Endothelial cell of umbilical vein (primary cell): ENCODE results near the gene DYNC2H1. TPM values are rescaled to one million over a fixed set of nuclear protein-coding genes. Genes with fewer than 3 reads are reported as not detected.

Source experiments
- BruUV-seq: library from RNA; stranded (reverse); fragments of 400-500 nt; replicated peaks from 2 replicates; lab custom pipeline; 2021; lab: Mats Ljungman, UMichigan
- CTCF ChIA-PET: fragments of 300-600, 350-600 bp; sonication (Branson Sonifier 250); formaldehyde crosslinking; loops from one replicate; lab custom pipeline; 2021; ENCODE audit warnings: antibody characterized with exemption, inconsistent platforms; lab: Charles Lee
- POLR2A ChIA-PET: fragments of 300-600, 350-600 bp; sonication (Branson Sonifier 250); formaldehyde crosslinking; loops from one replicate; lab custom pipeline; 2021; ENCODE audit warnings: antibody characterized with exemption, inconsistent platforms; lab: Charles Lee
- DNase-seq: peaks from one replicate; pipeline ENCODE4 v3.0.0-alpha.2; 2011; ENCODE audit warnings: low read depth, low spot score
- FAIRE-seq: peaks from 2 replicates; lab custom pipeline; 2011; peaks lifted over from hg19 to GRCh38; lab: Jason Lieb, UNC
- H2AFZ ChIP-seq: 2 replicates; pipeline ENCODE4 v1.6.0; 2012; ENCODE audit warnings: low read depth, low read length, control low read depth, inconsistent platforms
- H3K27ac ChIP-seq: 2 replicates; pipeline ENCODE4 v1.5.1; 2011; ENCODE audit warnings: low read depth, mild to moderate bottlenecking, control low read depth, low read length, moderate library complexity; ENCODE audit not compliant: insufficient read depth
- H3K27me3 ChIP-seq, 2 experiments: 2 replicates each; pipeline versions ENCODE4 v1.6.0 to v1.6.1; 2011; ENCODE audit warnings: low read length in 2 of 2, mixed read lengths in 1 of 2; ENCODE audit not compliant: control insufficient read depth in 2 of 2, insufficient read depth in 2 of 2
- H3K36me3 ChIP-seq, 2 experiments: 2 replicates in 1 of 2; 3 replicates in 1 of 2; pipeline ENCODE4 v1.5.1; 2011; ENCODE audit warnings: low read length in 2 of 2, mild to moderate bottlenecking in 1 of 2, moderate library complexity in 1 of 2; ENCODE audit not compliant: control insufficient read depth in 2 of 2, insufficient read depth in 2 of 2; ENCODE audit errors: extremely low read depth in 1 of 2
- H3K4me1 ChIP-seq: 3 replicates; pipeline ENCODE4 v1.5.1; 2011; ENCODE audit warnings: mild to moderate bottlenecking, low read length; ENCODE audit not compliant: control insufficient read depth, insufficient read depth; ENCODE audit errors: extremely low read depth
- H3K4me2 ChIP-seq: 2 replicates; pipeline ENCODE4 v1.6.1; 2011; ENCODE audit warnings: low read length, control low read depth, mixed read lengths; ENCODE audit not compliant: insufficient read depth
- H3K4me3 ChIP-seq, 3 experiments: fragments of 200-600 bp in 1 of 3; sonication (generic), shearing (Covaris generic) in 1 of 3; replicated peaks in 1 of 3; 2 replicates each; pipeline ENCODE4 v1.5.1; 2011 to 2016; ENCODE audit warnings: control low read depth in 3 of 3, low read length in 3 of 3, mild to moderate bottlenecking in 2 of 3, inconsistent platforms in 1 of 3, low read depth in 1 of 3, moderate library complexity in 1 of 3; ENCODE audit not compliant: insufficient read depth in 1 of 3
- H3K79me2 ChIP-seq: 2 replicates; pipeline ENCODE4 v1.6.0; 2012; ENCODE audit warnings: low read length, inconsistent platforms; ENCODE audit not compliant: control insufficient read depth, insufficient read depth
- H3K9ac ChIP-seq: replicated peaks from 2 replicates; pipeline ENCODE3; 2011; ENCODE audit warnings: low read length, control low read depth; ENCODE audit not compliant: insufficient read depth; ENCODE audit errors: extremely low read depth
- H3K9me1 ChIP-seq: replicated peaks from 3 replicates; pipeline ENCODE4 v1.6.0; 2011; ENCODE audit warnings: mild to moderate bottlenecking, low read length; ENCODE audit not compliant: control insufficient read depth, insufficient read depth; ENCODE audit errors: extremely low read depth
- H3K9me3 ChIP-seq: replicated peaks from 2 replicates; pipeline ENCODE4 v1.5.1; 2012; ENCODE audit warnings: low read length, inconsistent platforms; ENCODE audit not compliant: control insufficient read depth, insufficient read depth
- H4K20me1 ChIP-seq: replicated peaks from 2 replicates; pipeline ENCODE3; 2011; ENCODE audit warnings: mild to moderate bottlenecking, low read length; ENCODE audit not compliant: control insufficient read depth, insufficient read depth; ENCODE audit errors: extremely low read depth
- EZH2 ChIP-seq: IDR thresholded peaks from 2 replicates; pipeline ENCODE4 v1.6.1; 2012; ENCODE audit warnings: borderline replicate concordance, low read depth, mild to moderate bottlenecking, moderate library complexity, low read length, inconsistent platforms; ENCODE audit not compliant: severe bottlenecking
- FOS ChIP-seq: IDR thresholded peaks from 2 replicates; pipeline ENCODE4 v1.6.1; 2011; ENCODE audit warnings: mild to moderate bottlenecking, low read length, moderate library complexity, borderline replicate concordance; ENCODE audit not compliant: insufficient read depth
- GATA2 ChIP-seq: IDR thresholded peaks from 2 replicates; pipeline ENCODE4 v1.7.0; 2011; ENCODE audit warnings: low read depth, mild to moderate bottlenecking, moderate library complexity, mixed read lengths, low read length; ENCODE audit not compliant: insufficient read length, insufficient read depth
- JUN ChIP-seq: IDR thresholded peaks from 2 replicates; pipeline ENCODE4 v1.6.1; 2011; ENCODE audit warnings: borderline replicate concordance, low read depth; ENCODE audit not compliant: insufficient read length, insufficient read depth
- MAX ChIP-seq: IDR thresholded peaks from 2 replicates; pipeline ENCODE4 v1.6.1; 2011; ENCODE audit not compliant: insufficient read depth, insufficient read length
- MYC ChIP-seq: IDR thresholded peaks from one replicate; pipeline ENCODE4 v1.6.1; 2011; ENCODE audit warnings: mild to moderate bottlenecking, low read depth, low read length
- POLR2A ChIP-seq: IDR thresholded peaks from 2 replicates; pipeline ENCODE4 v1.6.1; 2012; ENCODE audit warnings: low read depth, mild to moderate bottlenecking, control low read depth, low read length
- POLR2AphosphoS5 ChIP-seq: IDR thresholded peaks from 2 replicates; pipeline ENCODE4 v1.6.1; 2012; ENCODE audit warnings: low read depth, mild to moderate bottlenecking, control low read depth, low read length, moderate library complexity; ENCODE audit not compliant: insufficient read depth
- dilution Hi-C: fragments of 300-500 bp; cut with MboI; formaldehyde crosslinking; loops from one replicate; pipeline ENCODE4 v1.15.0; 2019; ENCODE audit warnings: low sequenced_read_pairs; ENCODE audit not compliant: extremely low pct_ligation_motif_present
- intact Hi-C: fragments of 100-400 bp; cut with micrococcal nuclease; formaldehyde crosslinking; loops from one replicate; pipeline ENCODE4 v1.10.0; 2022
- polyA plus RNA-seq, 4 experiments: library from polyadenylated mRNA; depleted of rRNA in 3 of 4; stranded (reverse) in 3 of 4; unstranded in 1 of 4; fragments of >200 nt; gene quantifications; 2 replicates each; pipeline versions ENCODE4 v1.2.1 to v1.2.3, GENCODE V29; 2011 to 2012; ENCODE audit warnings: missing spikeins in 1 of 4
- total RNA-seq: library from RNA; stranded (reverse); gene quantifications from 2 replicates; pipeline ENCODE4 v1.2.3, GENCODE V29; 2021
- TF ChIP-seq, protein P1 (sequence below), 2 donors: IDR thresholded peaks; 1 replicate in 1 of 2; 2 replicates in 1 of 2; pipeline ENCODE4 v1.5.1; 2011; ENCODE audit warnings: low read length in 2 of 2, mild to moderate bottlenecking in 2 of 2, moderate library complexity in 2 of 2, control low read depth in 1 of 2, inconsistent platforms in 1 of 2, low read depth in 1 of 2; ENCODE audit not compliant: insufficient read depth in 1 of 2; ENCODE audit errors: extremely low read depth in 1 of 2

DYNC2H1 gene
- total and polyA plus RNA-seq, 2 donors (not counting 3 experiments of a cell fraction or from before 2014, with no cell fraction given) = 1.9 to 4.2 TPM

- peaks cover 54% of the 10 kb centered on the region for H3K79me2 ChIP-seq
- H3K4me2 ChIP-seq = peak overlapping the region; percentile 79
- DNase-seq (peak; percentile 34), FAIRE-seq (no peak)
- peaks cover 26% of the 10 kb centered on the region for H3K4me1 ChIP-seq
- peak overlapping the region; percentile 82 for H3K9ac ChIP-seq
- no peaks in the 10 kb centered on the region for H4K20me1 ChIP-seq
- peak overlapping the region; percentile 64 to 94 (median 73) for H3K4me3 ChIP-seq
- dilution Hi-C loops = no loop called here
- H3K9me1 ChIP-seq = no peaks in the 10 kb centered on the region
- peak overlapping the region; percentile 70 for H3K27ac ChIP-seq
- peak overlapping the region; percentile 90 for H2AFZ ChIP-seq
- no peaks in the 10 kb centered on the region for H3K9me3 ChIP-seq
- peaks cover 0 to 4% of the 10 kb centered on the region in 2 experiments for H3K27me3 ChIP-seq
- H3K36me3 ChIP-seq = peaks cover 0 to 3% of the 10 kb centered on the region in 2 experiments
- ChIA-PET POLR2A (interaction anchor here (2.0 kb wide), 1 partner anchor 18 kb away, joined by 9 read pairs; the partner anchor contains the start of gene DYNC2H1), CTCF (interaction anchor here (1.0 to 2.3 kb wide), 5 partner anchors 18 to 177 kb away, joined by 3 to 13 read pairs (median 3); partner anchors contain the start of gene DYNC2H1)
- TF ChIP-seq POLR2A (no peak), JUN (no peak), MYC (no peak), FOS (no peak), EZH2 (no peak), GATA2 (no peak), POLR2AphosphoS5 (no peak), MAX (no peak)
- TF ChIP-seq, protein P1, sequence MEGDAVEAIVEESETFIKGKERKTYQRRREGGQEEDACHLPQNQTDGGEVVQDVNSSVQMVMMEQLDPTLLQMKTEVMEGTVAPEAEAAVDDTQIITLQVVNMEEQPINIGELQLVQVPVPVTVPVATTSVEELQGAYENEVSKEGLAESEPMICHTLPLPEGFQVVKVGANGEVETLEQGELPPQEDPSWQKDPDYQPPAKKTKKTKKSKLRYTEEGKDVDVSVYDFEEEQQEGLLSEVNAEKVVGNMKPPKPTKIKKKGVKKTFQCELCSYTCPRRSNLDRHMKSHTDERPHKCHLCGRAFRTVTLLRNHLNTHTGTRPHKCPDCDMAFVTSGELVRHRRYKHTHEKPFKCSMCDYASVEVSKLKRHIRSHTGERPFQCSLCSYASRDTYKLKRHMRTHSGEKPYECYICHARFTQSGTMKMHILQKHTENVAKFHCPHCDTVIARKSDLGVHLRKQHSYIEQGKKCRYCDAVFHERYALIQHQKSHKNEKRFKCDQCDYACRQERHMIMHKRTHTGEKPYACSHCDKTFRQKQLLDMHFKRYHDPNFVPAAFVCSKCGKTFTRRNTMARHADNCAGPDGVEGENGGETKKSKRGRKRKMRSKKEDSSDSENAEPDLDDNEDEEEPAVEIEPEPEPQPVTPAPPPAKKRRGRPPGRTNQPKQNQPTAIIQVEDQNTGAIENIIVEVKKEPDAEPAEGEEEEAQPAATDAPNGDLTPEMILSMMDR (IDR thresholded peaks at IDR 0.05; ENCODE audit: extremely low read depth in 1 of 2, insufficient read depth in 1 of 2, low read depth in 1 of 2, low read length in 2 of 2) = no peak
- TSS peak; percentile 41 for BruUV-seq
- intact Hi-C loops = loop anchor here (5.0 kb wide), 2 partner anchors 441 to 536 kb away; no protein-coding TSS in a partner anchor
These were observed 18.0 kb upstream of the DYNC2H1 start for GRCh38 chr11:103091064-103091800.
